Dendritic cell treated with granulocyte-macrophage colony-stimulating factor and Interleukin-4, amounts not matched to agents 40 ng/mL and 50 ng/mL, for 4 days (primary cell): ENCODE results near the gene COPS4.
"Not testable (repeated sequence)": the region's sequence is repeated elsewhere in the genome, so short reads cannot be mapped to it uniquely, and the experiment has no call there.

Source experiments
- H3K27ac Mint-ChIP-seq: one replicate; pipeline ENCODE4 v1.8.0; 2022; ENCODE audit warnings: mild to moderate bottlenecking, mixed read lengths
- H3K27me3 Mint-ChIP-seq: one replicate; pipeline ENCODE4 v1.8.0; 2022; ENCODE audit warnings: mild to moderate bottlenecking, mixed read lengths
- H3K36me3 Mint-ChIP-seq: one replicate; pipeline ENCODE4 v1.8.0; 2022; ENCODE audit warnings: low read depth, mixed read lengths
- H3K4me1 Mint-ChIP-seq: one replicate; pipeline ENCODE4 v1.8.0; 2022; ENCODE audit warnings: low read depth, mixed read lengths
- H3K4me3 Mint-ChIP-seq: one replicate; pipeline ENCODE4 v1.8.0; 2022; ENCODE audit warnings: mild to moderate bottlenecking, moderate library complexity, mixed read lengths
- H3K9me3 Mint-ChIP-seq: one replicate; pipeline ENCODE4 v1.8.0; 2022; ENCODE audit warnings: mixed read lengths
- intact Hi-C: fragments of 100-400 bp; cut with micrococcal nuclease; formaldehyde crosslinking; loops from one replicate; pipeline ENCODE4 v1.15.0; 2022

Gene COPS4

DNA sequence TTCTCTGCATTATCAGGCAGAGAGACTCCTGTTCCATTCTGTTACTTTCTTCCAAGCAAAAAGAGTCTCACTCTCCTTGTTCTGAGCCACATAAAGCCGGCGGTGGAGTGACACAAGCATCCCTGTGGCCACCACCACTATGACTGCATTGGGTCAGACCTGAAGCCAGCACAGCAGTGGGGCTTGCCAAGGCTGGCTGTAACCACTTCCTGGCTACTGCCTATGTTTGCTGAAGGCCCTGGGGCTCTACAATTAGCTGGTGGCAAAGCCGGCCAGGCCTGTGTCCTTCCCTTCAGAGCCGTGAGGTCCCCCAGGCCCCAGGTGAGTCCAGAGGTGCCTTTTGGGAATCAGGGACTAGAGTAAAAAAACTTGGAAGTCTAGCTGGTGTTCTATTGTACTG lies 47.8 kb downstream of the COPS4 start:
- intact Hi-C loops, result no loop called here
- no peaks in the 10 kb centered on the region for H3K9me3 Mint-ChIP-seq
- H3K36me3 Mint-ChIP-seq, result no peaks in the 10 kb centered on the region
- H3K4me1 Mint-ChIP-seq, result peaks cover 31% of the 10 kb centered on the region
- H3K27me3 Mint-ChIP-seq, result no peaks in the 10 kb centered on the region
- no peak overlapping the region for H3K4me3 Mint-ChIP-seq
- peak overlapping the region; percentile 26 for H3K27ac Mint-ChIP-seq

DNA sequence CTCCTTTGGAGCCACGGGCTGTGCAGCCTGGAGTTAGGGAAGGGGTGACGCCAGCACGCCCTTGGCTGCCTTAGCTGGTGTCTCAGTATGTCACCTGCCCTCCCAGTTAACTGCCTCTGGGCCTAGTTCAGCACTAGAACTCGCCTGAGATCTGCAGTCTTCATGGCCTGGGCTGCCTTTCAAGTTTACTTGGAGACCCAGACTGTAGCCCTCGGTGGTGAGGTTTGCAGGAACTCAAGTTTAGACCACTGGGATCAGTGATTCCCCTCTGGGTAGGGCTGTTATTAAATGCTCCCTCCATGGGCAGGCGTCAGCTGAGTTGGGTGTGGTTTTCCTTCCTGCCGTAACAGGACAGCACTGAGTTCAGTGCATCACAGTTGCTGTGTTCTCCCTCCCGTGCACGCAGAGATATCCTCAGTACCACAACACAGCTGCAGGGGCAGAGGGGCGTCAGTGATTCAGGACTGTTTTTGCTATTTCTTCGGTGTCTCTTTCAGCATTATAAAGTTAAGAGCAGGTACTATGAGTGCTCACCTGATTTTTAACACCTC lies 49.0 kb downstream of the COPS4 start:
- no peaks in the 10 kb centered on the region for H3K9me3 Mint-ChIP-seq
- intact Hi-C loops, result no loop called here
- peak overlapping the region; percentile 6 for H3K4me3 Mint-ChIP-seq
- peaks cover 41% of the 10 kb centered on the region for H3K4me1 Mint-ChIP-seq
- no peaks in the 10 kb centered on the region for H3K27me3 Mint-ChIP-seq
- no peaks in the 10 kb centered on the region for H3K36me3 Mint-ChIP-seq
- peak overlapping the region; percentile 39 for H3K27ac Mint-ChIP-seq

DNA sequence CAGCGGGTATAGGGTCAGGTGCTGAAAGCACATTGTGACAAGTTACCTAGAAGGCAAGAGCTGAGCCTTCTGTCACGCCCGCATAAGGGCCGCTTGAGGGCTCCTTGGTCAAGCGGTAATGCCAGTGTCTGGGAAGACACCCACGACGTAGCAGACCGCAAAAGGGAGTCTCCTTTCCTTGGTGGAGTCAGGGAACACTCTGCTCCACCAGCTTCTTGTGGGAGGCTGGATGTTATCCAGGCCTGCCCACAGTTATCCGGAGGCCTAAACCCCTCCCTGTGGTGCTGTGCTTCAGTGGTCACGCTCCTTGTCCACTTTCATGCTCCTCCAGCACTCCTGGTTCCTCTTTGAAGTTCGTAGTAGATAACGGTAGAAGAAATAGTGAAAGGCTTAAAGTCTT lies 50.0 kb downstream of the COPS4 start:
- Mint-ChIP-seq H3K4me1 (peaks cover 49% of the 10 kb centered on the region), H3K27ac (peak overlapping the region; percentile 52)
- H3K9me3 Mint-ChIP-seq, H3K36me3 Mint-ChIP-seq, H3K4me3 Mint-ChIP-seq, H3K27me3 Mint-ChIP-seq, intact Hi-C loops: not testable (repeated sequence)

DNA sequence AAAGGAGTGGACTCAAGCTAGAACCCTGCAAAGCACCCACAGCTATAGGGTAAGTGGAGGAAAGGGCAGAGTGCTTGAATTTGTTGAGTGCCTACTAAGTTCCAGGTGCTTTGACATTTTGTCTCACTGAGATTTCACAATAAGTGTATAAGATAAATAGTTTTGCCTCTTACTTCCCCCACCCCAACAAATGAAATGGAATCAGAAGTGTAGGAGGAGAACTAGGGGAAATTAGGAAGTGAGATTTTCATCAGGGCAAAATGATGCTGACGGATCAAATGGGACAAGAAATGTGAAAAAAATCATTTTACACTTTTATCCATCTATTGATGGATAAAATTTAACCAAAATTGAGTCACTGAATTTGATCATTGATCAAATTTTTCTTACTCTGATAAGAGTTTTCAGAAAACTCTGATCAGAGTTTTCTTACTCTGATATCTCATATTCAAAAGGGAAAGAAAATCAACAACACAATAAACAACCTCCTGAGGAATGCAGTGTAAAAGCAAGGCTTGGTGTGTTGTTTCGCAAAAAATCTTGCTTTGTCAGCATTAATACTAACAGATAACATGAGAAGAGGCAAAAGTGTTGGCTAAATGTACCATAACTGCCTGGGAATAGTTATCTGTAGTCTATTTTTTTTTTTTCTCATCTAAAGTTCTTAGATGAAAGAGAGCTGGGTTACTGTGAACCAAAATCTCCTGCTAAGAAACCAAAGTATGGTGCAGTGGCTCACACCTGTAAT lies 54.6 kb downstream of the COPS4 start:
- Mint-ChIP-seq H3K4me3 (no peak overlapping the region), H3K9me3 (no peaks in the 10 kb centered on the region), H3K27ac (peak overlapping the region; percentile 63), H3K27me3 (no peaks in the 10 kb centered on the region), H3K4me1 (peaks cover 42% of the 10 kb centered on the region), H3K36me3 (no peaks in the 10 kb centered on the region)
- intact Hi-C loops, result no loop called here

DNA sequence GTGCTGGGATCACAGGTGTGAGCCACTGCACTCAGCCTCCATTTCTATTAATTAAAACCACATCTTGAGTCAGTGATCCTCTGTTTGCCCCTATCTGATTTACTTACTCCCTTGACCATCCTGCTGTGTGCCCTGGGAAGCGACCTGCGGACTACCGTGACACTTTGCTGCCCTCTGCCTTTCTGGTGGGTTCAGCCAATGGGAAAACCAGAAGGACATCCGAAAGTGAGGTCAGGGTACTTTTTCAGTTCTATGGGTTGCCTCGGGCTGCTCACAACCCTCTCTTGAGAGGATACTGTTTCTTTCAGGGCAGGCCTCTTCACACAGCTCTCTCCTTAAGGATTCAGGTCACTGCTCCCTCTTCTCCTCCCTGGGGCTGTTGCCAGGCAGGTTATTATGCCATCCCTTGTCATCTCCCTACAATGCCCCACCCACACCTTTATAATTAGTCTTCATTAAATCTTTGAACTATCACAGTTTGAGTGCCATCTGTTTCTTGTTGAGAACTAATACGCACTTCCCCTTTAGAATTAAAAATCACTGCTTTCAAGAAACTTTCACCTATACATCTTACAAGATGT lies 58.2 kb downstream of the COPS4 start:
- Mint-ChIP-seq H3K36me3 (no peaks in the 10 kb centered on the region), H3K9me3 (no peaks in the 10 kb centered on the region), H3K4me1 (peaks cover 36% of the 10 kb centered on the region), H3K27ac (no peak overlapping the region), H3K27me3 (no peaks in the 10 kb centered on the region), H3K4me3 (no peak overlapping the region)
- intact Hi-C loops, result no loop called here

DNA sequence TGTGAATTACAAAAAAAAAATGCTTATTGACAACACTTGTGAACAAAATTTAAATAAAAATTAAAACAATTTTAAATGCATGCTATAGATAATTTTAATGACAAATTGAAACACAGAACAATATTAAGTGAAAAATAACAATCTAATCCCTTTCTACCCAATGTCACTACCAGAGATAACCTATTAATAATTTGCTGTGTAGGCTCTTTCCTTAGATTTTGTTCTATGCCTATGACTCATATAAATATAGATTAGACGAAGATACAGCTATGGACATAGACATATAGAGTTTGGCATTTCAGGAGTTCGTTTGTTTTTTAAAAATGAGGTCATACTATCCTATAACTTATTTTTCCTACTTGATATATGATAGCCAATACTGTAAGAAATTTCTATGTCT lies 61.4 kb downstream of the COPS4 start:
- no peak overlapping the region for H3K27ac Mint-ChIP-seq
- intact Hi-C loops, result no loop called here
- H3K4me3 Mint-ChIP-seq, result no peak overlapping the region
- H3K4me1 Mint-ChIP-seq, result peaks cover 31% of the 10 kb centered on the region
- H3K36me3 Mint-ChIP-seq, result no peaks in the 10 kb centered on the region
- no peaks in the 10 kb centered on the region for H3K9me3 Mint-ChIP-seq
- H3K27me3 Mint-ChIP-seq, result no peaks in the 10 kb centered on the region

DNA sequence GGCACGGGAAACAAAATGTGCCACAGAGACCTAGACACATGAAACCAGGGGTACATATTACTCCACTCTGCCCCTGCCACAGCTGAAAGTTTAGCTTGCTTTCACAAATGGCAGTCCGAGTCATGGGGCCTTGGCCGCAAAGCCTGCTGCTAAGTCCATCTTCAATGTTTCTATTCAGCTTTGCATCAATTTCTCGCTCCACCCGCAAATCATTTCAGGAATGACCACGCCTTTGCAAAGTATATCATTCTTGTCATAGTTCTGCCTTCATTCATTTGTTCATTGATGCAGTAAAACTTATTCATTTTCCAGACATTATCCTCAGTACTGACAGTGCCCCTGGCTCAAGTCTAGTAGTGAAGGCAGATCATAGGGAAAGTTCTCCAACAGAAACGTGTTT lies 70.0 kb downstream of the COPS4 start:
- no peaks in the 10 kb centered on the region for H3K9me3 Mint-ChIP-seq
- H3K4me3 Mint-ChIP-seq, result no peak overlapping the region
- no peaks in the 10 kb centered on the region for H3K36me3 Mint-ChIP-seq
- no peaks in the 10 kb centered on the region for H3K27me3 Mint-ChIP-seq
- H3K4me1 Mint-ChIP-seq, result peaks cover 32% of the 10 kb centered on the region
- intact Hi-C loops, result no loop called here
- H3K27ac Mint-ChIP-seq, result no peak overlapping the region

DNA sequence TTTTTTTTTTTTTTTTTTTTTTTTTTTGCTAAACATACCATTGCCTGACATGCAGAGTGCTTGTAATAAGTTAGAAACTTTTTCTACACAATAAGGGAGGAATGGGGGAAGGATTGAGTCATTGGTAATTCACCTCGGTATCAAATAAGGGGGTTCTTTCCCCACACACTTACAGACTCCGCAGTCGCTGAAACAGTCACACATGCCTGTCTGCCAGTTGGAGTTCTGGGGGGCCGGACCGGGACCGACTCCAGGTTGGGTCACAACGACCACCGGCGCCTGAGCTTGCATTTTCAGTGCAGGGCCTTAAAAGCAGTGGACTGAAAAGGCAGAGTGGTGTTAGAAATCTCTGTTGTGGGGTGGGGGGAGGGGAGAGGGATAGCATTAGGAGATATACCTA lies 72.6 kb downstream of the COPS4 start:
- H3K4me1 Mint-ChIP-seq, result peaks cover 16% of the 10 kb centered on the region
- no peak overlapping the region for H3K4me3 Mint-ChIP-seq
- intact Hi-C loops, result no loop called here

DNA sequence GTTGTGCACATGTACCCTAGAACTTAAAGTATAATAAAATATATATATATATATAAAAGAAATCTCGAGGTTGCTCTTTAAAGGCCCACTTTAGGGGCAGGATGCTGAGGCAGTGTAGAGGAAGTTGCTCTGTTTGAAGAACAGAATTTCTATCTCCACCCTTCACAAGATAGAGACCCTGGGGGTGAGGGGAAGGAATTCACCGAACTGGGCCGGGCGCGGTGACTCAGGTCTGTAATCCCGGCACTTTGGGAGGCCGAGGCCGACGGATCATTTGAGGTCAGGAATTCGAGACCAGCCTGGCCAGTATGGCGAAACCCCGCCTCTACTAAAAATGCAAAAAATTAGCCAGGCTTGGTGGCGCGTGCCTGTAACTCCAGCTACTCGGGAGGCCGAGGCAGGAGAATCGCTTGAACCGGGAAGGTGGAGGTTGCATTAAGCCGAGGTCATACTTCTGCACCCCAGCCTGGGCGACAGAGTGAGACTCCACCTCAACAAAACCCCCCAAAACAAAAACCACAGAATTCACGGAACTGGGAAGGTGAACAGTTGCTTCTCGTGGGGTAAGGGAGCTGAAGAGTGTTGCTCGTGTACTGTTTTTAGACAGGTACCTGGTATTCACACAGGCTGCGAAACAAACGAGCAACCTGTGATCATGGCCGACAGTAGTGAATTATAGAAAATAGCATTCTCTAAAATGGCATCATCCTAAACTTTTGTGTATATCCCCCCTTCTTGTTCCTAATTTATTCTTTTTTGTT lies 73.3 kb downstream of the COPS4 start:
- H3K4me1 Mint-ChIP-seq, result peaks cover 20% of the 10 kb centered on the region
- no peaks in the 10 kb centered on the region for H3K36me3 Mint-ChIP-seq
- intact Hi-C loops, result no loop called here
- peak overlapping the region; percentile 85 for H3K27ac Mint-ChIP-seq
- no peaks in the 10 kb centered on the region for H3K27me3 Mint-ChIP-seq
- peak overlapping the region; percentile 82 for H3K4me3 Mint-ChIP-seq
- H3K9me3 Mint-ChIP-seq, result no peaks in the 10 kb centered on the region

More for the DNA sequence above, 72.6 kb downstream of the COPS4 start:
- H3K27me3 Mint-ChIP-seq, result no peaks in the 10 kb centered on the region
- no peaks in the 10 kb centered on the region for H3K36me3 Mint-ChIP-seq
- H3K27ac Mint-ChIP-seq, result no peak overlapping the region
- no peaks in the 10 kb centered on the region for H3K9me3 Mint-ChIP-seq

DNA sequence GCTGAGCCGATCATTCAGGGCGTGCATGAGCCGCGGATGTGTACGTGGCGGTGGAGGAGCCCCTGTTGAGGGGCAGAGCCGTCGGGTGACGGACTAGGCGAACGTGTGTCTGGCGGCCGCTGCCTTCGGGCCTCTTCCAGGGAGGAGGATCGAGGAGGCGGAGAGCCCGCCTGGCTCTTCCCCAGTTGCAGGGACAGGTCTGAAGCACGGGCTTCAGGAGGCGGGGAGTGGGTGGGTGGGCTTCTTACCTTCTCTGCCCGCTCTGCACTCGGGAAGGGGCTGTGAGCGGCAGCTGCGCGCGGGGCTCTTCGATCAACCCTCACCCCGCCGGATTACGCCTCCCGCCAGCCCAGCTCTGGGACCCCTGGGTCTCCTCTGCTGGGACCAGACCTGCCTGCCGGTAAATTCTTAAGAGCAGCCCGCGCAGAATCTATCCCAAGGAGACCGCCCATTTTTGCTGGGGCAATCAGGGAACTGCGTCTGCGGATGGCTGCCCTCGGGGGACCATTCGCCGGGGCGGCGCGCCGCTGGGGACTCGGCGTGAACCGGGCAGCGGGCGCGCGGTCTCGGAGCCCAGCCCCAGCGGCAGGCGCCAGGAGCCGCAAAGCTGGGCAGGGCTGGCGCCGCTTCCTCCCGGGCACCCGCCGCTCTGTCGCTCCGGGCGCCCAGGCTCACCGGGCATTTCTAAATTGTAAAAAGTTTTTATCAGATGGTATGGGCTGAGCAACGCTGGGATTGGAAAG lies 74.7 kb downstream of the COPS4 start:
- Mint-ChIP-seq H3K4me3 (peak overlapping the region; percentile 82), H3K9me3 (no peaks in the 10 kb centered on the region), H3K4me1 (peaks cover 27% of the 10 kb centered on the region), H3K27ac (peak overlapping the region; percentile 85), H3K36me3 (no peaks in the 10 kb centered on the region), H3K27me3 (no peaks in the 10 kb centered on the region)
- intact Hi-C loops, result loop anchor here (1.0 kb wide), 1 partner anchor 35 kb away; no protein-coding TSS in a partner anchor

DNA sequence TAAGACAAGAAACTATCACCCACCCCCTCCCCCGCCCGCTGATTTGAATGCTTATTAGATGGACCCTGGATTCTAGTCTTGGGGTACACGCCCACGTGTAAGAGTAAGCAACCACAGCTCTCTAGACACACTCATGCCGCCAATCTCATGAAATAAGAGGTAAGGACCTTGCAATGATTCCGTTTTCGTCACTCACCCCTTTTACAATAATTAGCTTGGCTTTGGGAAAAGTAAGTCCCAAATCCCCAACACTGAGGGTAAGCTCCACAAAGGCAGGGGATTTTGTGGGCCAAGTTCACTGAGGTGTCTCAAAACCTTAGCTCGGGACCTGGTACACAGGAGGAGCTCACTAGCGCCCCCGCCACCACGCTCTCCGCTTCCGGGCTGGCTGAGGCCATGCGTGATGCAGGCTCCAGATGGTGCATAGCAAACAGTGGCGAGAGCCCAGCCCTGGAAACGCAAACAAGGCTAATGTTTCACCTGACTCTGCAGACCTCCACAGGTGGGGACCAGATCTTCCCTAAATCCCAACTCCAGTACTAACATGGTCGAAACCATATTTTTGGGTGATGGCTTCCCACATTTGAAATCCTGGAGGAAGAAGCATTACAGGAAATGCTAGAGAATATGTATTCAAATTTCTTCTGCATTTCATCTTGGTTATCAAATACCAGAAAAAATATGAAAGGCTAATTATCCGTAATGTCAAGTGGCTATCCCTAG lies 75.4 kb downstream of the COPS4 start:
- intact Hi-C loops, result no loop called here
- peak overlapping the region; percentile 82 for H3K4me3 Mint-ChIP-seq
- no peaks in the 10 kb centered on the region for H3K9me3 Mint-ChIP-seq
- H3K27ac Mint-ChIP-seq, result peak overlapping the region; percentile 85
- H3K27me3 Mint-ChIP-seq, result no peaks in the 10 kb centered on the region
- H3K36me3 Mint-ChIP-seq, result no peaks in the 10 kb centered on the region
- peaks cover 34% of the 10 kb centered on the region for H3K4me1 Mint-ChIP-seq

DNA sequence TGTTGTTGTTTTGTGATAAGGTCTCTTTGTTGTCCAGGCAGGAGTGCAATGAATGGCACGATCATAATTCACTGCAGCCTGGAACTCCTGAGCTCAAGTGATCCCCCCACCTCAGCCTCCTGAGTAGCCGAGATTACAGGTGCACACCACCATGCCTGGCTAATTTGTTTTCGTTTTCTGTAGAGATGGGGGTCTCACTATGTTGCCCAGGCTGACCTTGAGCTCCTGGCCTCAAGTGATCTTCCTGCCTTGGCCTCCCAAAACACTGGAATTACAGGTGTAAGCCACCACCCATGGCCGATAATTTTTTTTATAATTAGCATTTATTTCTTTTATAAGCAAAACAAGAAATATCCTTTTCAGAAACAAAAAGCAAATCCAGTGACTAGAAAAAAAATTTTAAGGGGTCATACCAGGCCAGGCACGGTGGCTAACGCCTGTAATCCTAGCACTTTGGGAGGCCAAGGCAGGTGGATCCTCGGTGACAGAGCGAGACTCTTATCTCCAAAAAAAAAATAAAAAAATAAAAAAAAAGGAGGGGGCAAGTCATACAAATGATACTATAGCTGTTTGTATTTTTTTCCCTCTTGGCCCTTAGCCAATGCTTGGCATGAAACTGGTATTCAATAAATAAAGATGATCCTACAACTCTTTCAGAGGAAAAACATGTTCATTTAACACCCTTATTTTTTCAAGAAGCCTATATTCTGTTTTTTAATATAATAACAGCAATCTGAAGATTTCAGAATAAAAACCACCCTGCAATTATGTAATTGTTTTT lies 76.2 kb downstream of the COPS4 start:
- intact Hi-C loops, result no loop called here
- H3K27me3 Mint-ChIP-seq, result no peaks in the 10 kb centered on the region
- H3K4me3 Mint-ChIP-seq, result no peak overlapping the region
- H3K9me3 Mint-ChIP-seq, result no peaks in the 10 kb centered on the region
- H3K27ac Mint-ChIP-seq, result peak overlapping the region; percentile 85
- H3K4me1 Mint-ChIP-seq, result peaks cover 38% of the 10 kb centered on the region
- H3K36me3 Mint-ChIP-seq, result no peaks in the 10 kb centered on the region

DNA sequence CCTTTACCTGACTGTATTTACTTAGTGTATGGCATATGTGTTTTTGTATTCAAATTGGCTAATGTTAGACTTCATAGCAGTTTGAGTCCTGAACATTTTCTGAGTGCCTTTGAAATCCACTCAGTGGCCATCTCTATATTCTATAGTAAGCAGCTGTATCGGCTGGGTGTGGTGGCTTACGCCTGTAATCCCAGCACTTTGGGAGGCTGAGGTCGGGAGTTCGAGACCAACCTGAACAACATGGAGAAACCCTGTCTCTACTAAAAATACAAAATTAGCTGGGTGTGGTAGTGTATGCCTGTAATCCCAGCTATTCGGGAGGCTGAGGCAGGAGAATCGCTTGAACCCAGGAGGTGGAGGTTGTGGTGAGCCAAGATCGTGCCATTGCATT lies 76.8 kb downstream of the COPS4 start:
- H3K36me3 Mint-ChIP-seq, H3K27me3 Mint-ChIP-seq, intact Hi-C loops, H3K9me3 Mint-ChIP-seq: not testable (repeated sequence)
- Mint-ChIP-seq H3K27ac (peak overlapping the region; percentile 44), H3K4me1 (peaks cover 38% of the 10 kb centered on the region), H3K4me3 (peak overlapping the region; percentile 6)
